Bronchial epithelial cell (primary cell): ENCODE measurements around the gene DOCK11. TPM values are rescaled to one million over a fixed set of nuclear protein-coding genes. Genes with fewer than 3 reads are reported as not detected.

ENCODE experiments used
- DNase-seq: peaks from one replicate; pipeline ENCODE4 v3.0.0-alpha.2; 2010; ENCODE audit warnings: low read depth
- FAIRE-seq: peaks from 2 replicates; lab custom pipeline; 2011; peaks lifted over from hg19 to GRCh38; lab: Jason Lieb, UNC
- H3K27me3 ChIP-seq: 2 replicates; pipeline ENCODE4 v1.5.1; 2011; ENCODE audit warnings: low read length; ENCODE audit not compliant: control insufficient read depth, insufficient read depth
- H3K36me3 ChIP-seq: 2 replicates; pipeline ENCODE4 v1.5.1; 2011; ENCODE audit warnings: low read length; ENCODE audit not compliant: control insufficient read depth, insufficient read depth
- H3K4me3 ChIP-seq: 2 replicates; pipeline ENCODE4 v1.5.1; 2011; ENCODE audit warnings: mild to moderate bottlenecking, low read depth, low read length, control low read depth
- CTCF ChIP-seq: IDR thresholded peaks from 2 replicates; pipeline ENCODE4 v1.5.1; 2011; ENCODE audit warnings: mild to moderate bottlenecking, moderate library complexity, low read length, control low read depth, inconsistent platforms; ENCODE audit not compliant: insufficient read depth, severe bottlenecking
- total RNA-seq: library from RNA; depleted of rRNA; stranded (reverse); fragments of >200 nt; gene quantifications from 2 replicates; pipeline ENCODE4 v1.2.1, GENCODE V29; 2014

Gene DOCK11
- total RNA-seq, 1 donor from 2014 or later, result 0.26 TPM

DNA sequence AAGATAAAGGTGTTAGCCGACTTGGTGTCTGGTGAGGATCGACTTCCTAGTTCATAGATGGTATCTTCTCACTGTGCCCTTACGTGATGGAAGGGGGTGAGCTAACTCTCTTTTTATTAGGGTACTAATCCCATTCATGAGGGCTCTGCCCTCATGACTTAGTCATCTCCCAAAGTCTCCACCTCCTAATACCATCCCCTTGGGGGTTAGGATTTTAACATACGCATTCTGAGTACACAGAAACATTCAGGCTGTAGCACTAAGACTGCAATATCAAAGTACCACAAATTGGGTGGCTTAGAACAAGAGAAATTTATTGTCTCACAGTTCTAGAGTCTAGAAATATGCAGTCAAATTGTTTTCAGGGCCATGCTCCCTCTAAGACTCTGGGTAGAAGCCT is 173.8 kb downstream of the DOCK11 start:
- no peak for FAIRE-seq
- no peaks in the 10 kb centered on the region for H3K27me3 ChIP-seq
- H3K36me3 ChIP-seq, result no peaks in the 10 kb centered on the region
- TF ChIP-seq CTCF, result no peak
- no peak overlapping the region for H3K4me3 ChIP-seq
- no peak for DNase-seq

DNA sequence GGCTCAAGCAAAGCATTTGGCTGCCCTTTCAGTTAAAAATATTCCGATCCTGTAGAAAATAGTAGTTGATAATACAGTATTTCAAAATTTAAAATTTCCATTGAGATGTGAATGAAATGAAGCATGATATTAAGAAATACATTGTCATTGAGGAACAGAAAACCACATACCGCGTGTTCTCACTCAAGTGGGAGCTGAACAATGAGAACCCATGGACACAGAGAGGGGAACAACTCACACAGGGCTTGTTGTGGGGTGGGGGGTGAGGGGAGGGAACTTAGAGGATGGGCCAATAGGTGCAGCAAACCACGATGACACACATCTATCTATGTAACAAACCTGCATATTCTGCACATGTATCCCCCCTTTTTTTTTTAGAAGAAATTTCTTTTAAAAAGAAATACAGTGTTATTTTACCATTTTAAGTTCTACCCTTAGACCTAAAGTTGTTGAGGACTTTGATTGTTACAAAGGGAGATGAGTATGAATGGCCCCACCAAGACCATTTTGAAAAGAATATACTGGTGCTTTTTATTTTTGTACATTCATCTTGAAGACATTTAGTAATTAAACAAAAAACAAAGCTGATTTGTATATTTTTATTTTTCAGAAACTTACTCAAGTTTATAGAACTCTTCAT is 179.8 kb downstream of the DOCK11 start:
- Histone ChIP-seq H3K36me3 (no peaks in the 10 kb centered on the region), H3K4me3 (no peak overlapping the region), H3K27me3 (no peaks in the 10 kb centered on the region)
- DNase-seq (no peak), FAIRE-seq (no peak)
- TF ChIP-seq CTCF, result no peak

DNA sequence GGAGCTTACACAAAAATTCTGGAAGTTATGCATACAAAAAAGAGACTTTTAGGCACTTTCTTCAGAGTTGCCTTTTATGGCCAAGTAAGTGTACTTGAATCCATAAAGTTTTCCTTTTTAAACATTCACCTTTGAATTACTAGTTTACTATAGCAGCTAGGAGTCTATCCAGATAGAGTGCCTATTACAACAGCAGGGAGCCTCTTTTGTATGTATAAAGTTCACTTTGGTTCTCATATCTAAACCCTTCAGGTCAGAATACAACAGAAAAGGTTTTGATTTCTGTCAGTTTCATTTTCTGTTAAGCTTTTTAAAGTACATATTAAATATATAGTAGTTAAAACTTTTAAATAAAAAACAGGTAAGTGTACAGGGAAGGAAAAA is 180.3 kb downstream of the DOCK11 start:
- no peak for DNase-seq
- TF ChIP-seq CTCF, result no peak
- Histone ChIP-seq H3K36me3 (no peaks in the 10 kb centered on the region), H3K4me3 (no peak overlapping the region), H3K27me3 (no peaks in the 10 kb centered on the region)
- no peak for FAIRE-seq

GRCh38 chrX:118677318-118677717 is 181.7 kb downstream of the DOCK11 start:
- TF ChIP-seq CTCF, result no peak
- no peaks in the 10 kb centered on the region for H3K36me3 ChIP-seq
- no peaks in the 10 kb centered on the region for H3K27me3 ChIP-seq
- FAIRE-seq (no peak), DNase-seq (no peak)
- no peak overlapping the region for H3K4me3 ChIP-seq

DNA sequence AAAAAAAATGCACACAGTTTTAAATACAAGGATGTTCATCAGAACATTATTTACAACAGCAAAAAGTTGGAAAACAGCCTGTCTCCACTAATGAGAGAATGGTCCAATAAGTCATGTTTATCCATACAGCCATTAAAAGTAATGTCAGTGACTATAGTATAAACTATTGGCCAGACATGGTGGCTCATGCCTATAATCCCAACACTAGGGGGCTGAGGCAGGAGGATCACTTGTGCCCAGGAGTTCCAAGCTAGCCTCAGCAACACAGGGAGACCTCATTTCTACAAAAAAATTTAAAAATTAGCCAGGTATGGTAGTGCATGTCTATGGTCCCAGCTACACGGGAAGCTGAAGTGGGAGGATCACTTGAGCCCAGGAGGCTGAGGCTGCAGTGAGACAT is 183.7 kb downstream of the DOCK11 start:
- no peak for TF ChIP-seq CTCF
- FAIRE-seq, result no peak
- Histone ChIP-seq H3K4me3 (no peak overlapping the region), H3K27me3 (no peaks in the 10 kb centered on the region), H3K36me3 (no peaks in the 10 kb centered on the region)
- DNase-seq, result no peak
